ENCODE results near the gene PAMR1.
"Not testable (repeated sequence)": the region's sequence is repeated elsewhere in the genome, so short reads cannot be mapped to it uniquely, and the experiment has no call there.

The PAMR1 gene

DNA sequence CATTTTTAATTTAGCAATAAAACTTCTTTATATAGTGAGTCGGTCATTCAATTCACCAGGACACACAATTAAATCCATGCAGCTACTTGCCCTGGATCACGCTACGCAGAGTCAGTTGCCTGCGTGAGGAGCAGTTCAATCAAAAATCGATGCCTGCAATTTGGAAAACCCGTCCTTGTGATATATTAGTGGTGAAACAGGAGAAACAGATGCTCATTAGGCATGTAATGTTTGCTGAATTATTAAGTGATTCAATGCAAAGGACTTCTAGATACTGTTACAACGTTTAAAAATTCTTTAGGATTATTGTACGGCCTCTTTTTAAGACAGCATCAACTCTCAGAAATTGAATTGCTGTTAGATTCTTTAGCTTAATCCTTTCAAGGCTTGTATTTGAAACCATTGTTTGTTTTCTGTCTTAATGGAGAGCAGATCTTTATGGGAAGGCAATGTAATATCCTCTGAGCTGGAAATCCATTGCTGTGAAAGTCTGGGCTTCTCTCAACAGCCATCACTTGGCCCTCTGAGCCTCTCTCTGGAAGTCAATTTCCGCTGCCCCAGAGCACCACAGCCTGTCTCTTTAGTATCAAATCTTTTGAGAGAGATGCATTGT lies 20.1 kb upstream of the PAMR1 start:
- DNase-seq (ENCODE audit: low spot score), result no peak

DNA sequence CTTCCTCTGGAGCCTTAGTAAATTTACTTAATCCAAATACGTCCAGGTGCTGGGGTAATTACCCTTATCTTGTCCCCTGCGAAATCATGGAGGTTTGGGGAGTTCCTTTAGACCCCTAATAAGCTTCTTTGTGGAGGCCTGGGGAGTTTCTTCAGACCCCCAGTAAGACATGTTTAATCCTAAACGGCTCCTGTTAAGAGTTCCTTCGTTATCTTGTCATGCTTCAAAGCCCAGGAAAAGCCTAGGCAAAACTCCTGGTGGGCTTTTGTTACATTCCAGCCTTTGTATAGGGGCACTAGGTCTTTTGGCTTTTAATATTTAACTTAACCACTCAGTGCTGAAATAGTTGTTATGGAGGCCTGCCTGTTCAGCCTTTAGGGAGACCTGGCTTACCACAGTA lies 18.1 kb upstream of the PAMR1 start:
- no peak for DNase-seq (ENCODE audit: low spot score)

DNA sequence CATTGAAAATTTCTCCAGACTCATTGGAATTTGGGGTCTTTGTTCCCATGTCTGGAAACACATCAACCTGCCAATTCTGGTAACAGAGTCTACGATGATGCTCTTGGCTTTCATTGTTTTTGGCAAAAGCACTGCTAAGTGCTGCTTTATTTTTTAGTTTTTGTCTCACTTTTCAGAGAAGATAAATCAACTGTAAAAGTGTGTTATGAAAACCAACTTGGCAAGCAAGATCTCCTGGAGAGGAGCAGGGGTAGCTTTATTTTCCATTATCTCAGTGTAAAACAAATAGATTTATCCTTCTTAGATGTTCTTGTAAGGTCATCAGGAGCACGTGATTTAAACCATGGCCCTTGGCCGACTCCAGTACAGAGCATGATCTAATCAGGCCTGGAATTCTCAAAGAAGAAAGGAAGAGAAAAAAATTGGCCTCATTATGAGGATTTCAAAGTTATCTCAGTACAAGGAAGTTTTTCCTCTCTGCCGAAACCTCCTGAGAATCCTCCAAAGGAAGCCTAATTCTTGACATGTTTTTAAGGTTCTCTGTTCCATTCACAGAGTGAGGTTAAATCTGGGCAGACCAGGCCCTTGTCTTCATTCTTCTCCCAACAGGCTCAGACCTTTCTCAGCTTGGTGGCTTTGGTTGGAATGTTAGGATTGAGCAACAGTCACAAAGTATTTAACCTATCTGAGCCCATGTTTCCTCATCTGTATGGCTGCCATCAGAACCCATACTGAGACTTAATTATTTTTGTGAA lies 16.4 kb upstream of the PAMR1 start:
- DNase-seq (ENCODE audit: low spot score), result no peak

DNA sequence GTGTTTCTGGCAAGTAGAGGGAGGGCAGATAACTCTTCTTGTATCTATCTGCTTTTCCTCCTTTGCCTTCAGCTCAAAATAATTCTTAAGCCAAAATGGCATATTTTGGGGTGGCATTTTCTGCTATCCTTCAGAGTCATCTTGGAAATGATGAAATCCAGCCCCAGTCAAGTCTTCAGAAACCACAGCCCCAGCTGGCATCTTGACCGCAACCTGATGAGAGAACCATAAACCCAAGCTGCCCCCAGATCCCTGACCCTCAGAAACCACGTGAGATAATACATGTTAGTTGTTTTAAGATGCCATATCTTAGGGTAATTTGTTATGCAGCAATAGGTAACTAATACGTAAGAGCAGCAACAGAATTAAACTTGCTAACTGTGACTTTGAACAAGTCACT lies 15.1 kb upstream of the PAMR1 start:
- DNase-seq (ENCODE audit: low spot score), result no peak

DNA sequence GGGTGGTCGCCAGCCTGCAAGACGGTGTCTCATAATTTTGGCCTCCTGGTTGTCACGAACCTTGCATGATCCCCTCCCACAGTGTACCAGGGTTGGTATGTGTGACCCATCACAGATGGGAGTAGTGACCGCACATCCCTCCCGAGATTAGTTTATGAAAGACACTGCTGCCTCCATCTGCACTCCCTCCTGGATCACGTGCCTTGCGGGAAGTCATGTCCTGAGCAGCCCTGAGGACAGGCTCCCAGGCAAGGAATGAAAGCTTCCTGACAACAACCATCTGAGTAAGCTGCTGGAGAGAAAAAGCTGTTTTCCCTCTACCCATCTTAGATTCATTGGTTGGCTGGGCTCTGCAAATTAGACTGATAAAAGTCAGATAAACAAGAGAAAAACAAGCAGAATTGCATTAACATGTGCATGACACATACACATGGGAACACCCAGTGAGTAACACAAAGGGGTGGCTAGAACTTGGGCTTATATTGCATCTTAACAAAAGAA lies 14.4 kb upstream of the PAMR1 start:
- no peak for DNase-seq (ENCODE audit: low spot score)

DNA sequence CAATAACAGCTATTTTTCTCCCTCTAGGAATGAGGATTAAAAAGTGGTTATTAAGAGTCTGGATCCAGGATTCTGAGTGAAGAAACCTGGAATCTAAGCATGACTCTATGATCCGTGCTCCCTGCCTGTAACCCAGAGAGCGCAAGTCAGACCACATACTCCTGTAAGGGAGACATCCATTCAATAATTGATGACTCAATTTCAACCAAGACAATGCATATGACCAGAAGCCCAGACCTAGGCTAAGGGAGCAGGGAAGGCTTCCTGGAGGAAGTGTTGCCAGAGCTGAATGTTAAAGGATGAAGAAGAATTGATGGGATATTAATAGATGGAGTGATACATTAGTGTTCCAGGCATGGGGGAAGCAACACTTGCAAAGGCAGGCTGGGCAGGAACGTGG lies 13.8 kb upstream of the PAMR1 start:
- no peak for DNase-seq (ENCODE audit: low spot score)

DNA sequence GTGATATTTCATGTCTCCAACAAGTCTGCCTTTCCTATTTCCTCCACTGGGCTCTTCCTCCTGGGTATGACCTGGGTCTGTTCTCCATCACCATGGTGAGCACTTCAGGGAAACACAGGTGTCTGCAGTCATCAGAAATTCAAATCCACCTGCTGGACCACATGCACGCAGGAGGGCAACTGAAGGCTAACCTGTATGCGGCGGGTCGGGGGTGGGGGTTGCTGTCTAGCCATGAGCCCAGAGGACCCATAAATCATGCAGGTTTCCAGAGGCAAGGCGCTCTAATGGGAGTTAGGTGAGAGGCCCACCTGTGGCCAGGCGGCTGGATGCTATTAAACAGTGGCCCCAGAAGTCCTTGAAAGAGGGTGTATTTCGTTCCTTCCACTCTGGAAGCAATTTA lies 11.1 kb upstream of the PAMR1 start:
- no peak for DNase-seq (ENCODE audit: low spot score)

DNA sequence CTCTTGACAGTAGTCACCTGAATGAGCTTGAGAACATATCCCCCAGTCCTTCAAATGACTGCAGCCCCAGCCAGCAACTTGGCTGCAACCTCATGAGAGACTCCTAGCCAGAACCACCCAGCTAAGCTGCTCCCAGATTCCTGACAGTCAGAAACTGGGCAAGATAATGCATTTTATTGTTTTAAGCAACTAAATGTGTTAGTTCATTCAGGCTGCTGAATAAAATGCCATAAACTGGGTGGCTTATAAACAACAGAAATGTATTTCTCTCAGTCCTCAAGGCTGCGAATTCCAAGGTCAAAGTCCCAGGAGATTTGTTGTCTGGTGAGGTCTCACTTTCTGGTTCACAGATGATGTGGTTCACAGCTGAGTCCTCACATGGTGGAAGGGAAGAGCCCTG lies 5.8 kb upstream of the PAMR1 start:
- no peak for DNase-seq (ENCODE audit: low spot score)

DNA sequence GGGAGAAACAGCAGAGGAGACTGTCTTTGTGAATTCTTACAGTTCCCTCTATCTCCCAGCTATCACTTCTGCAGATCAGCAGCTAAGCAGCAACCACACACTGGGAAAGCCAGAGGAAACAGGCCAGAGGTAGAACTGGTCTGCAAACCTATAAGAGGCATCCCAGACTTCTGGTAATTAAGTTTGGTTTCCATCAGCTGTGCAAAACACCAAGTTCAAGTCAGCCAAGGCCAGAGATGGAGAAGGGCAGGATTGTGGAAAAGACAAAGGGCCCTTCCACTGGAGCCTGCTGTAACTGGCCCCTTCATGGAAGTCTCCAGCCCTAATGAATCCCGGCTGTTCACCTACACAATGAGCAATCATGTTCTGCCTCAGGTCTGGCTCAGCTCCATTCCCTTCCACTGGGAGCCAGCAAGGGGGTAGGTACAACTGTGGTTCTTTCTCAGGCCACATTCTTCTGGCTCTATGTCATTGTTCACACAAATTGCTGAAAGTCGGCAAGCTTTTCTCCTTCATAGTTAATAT lies 4.6 kb upstream of the PAMR1 start:
- DNase-seq (ENCODE audit: low spot score), result no peak

DNA sequence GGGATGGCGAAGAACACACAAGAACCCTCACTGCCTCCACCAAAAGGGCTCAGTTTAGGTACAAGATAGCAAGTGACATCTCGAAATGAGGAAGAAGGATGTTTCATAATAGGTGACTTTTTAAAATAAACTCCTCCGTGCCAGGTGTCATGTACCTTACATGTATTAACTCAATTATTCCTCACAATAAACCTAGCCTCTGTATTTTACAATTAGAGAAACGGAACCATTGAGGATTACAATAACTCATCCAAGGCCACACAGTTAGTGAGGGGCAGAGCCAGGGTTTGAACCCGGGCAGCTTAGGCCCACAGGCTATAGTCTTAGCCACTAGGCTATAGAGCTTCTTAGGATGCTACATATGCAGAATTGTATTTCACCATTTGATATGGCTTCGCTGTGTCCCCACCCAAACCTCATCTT lies 965 bp upstream of the PAMR1 start:
- DNase-seq (ENCODE audit: low spot score), result no peak

DNA sequence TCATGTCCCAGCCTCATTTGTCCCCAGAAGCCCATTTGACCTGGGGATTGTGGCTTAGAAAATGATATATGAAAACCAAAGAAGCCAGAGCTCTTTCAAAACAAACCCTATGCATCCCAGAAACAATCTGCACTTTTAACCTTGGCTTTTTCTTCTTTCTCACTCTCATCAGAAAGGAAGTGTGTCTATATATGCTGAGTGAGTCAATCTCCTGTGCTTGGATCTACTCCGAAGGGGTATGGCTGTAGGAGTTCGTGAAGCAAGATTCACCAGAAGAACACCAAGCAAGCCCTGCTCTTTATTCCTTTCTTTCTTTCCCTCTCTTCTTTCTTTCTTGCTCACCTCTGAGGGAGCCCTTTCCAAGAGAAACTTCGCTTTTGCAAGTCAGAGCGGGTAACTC lies 636 bp downstream of the PAMR1 start:
- no peak for DNase-seq (ENCODE audit: low spot score)

DNA sequence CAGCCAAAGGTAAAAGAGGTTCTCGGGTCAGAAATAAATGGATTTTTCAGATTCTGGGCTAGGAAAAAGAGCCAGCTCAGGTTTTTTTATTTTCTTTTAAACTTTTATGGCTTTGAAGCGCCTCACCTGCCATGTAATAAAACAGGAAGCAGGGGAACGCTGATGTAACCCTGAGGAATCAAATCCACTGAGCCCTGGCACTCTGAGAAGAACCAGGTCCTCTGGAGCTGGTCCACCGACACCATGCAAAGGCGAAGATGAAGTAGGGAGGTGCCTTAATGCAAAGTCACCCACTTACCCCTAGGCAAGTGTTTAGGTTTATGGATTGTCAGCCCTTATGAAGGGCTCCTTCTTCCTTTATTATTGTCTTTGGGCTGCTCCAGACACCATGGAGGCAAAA lies 1.6 kb downstream of the PAMR1 start:
- no peak for DNase-seq (ENCODE audit: low spot score)

DNA sequence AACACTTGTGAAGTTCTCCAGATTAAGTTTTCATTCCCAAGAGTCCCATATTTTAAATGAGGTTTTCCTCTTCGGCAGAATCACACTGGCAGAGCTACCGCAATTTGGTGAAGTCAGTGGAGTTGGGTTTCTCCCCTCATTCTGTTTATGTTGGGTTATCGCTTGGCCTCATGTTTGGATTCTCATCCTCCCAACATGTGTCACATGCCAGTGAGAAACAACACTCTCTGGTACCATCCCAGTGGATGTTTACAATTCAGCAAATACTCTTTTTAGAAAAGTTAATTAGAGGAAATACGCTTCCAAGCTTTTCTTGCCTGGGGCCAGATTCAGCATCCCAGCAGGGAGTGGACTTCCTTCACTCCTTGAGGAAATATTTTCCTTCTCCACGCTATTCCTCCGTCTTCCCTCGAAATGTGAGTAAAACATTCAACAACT lies 2.1 kb downstream of the PAMR1 start:
- no peak for DNase-seq (ENCODE audit: low spot score)

DNA sequence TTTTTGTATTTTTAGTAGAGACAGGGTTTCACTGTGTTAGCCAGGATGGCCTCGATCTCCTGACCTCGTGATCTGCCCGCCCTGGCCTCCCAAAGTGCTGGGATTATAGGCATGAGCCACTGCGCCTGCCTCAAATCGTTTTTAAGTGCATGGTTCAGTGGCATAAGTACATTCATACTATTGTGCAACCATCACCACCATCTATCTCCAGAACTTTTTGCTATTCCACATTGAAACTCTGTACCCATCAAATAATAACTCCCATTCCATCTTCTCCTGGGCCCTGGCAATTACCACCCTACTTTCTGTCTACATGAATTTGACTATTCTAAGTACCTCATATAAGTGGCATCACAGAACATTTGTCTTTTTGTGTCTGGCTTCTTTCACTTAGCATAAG lies 3.3 kb downstream of the PAMR1 start:
- not testable (repeated sequence) for DNase-seq (ENCODE audit: low spot score)

DNA sequence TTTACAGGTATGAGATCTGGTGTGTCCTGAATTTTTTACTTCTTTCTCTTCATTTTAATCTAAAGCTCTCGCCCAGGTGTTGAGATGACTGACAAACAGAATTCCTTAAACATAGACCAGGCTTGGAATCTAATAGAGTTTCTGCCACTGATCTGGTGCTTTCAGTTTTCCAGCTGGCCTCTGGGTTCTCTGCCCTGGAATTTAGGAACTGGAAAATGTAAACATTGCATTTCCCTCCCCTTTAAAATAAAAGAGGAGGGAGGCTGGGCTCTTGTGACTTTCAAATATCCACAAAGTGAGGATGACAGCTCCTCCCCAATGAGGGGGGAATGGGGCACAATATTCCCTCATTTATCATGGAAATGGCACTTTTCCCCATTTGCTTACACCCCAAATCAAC lies 5.0 kb downstream of the PAMR1 start:
- DNase-seq (ENCODE audit: low spot score), result no peak

DNA sequence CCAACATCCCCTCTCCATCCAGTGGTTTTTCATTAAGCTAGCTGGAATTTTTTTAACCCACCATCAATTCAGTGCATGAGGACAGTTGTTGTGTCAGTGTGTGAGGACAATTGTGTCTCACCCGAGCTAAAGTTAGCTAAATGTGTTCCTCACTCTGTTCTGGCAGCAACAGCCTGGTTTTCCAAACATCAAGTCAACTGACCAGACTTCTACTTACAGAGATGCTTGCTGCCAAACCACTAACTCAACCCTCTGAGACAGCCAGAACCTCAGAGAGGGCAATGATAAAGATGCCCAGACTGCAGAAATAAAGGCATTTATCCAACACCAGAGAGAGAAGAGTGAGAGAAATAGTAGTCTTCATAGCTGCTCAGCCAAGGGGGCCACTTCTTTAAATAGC lies 6.7 kb downstream of the PAMR1 start:
- DNase-seq (ENCODE audit: low spot score), result no peak

DNA sequence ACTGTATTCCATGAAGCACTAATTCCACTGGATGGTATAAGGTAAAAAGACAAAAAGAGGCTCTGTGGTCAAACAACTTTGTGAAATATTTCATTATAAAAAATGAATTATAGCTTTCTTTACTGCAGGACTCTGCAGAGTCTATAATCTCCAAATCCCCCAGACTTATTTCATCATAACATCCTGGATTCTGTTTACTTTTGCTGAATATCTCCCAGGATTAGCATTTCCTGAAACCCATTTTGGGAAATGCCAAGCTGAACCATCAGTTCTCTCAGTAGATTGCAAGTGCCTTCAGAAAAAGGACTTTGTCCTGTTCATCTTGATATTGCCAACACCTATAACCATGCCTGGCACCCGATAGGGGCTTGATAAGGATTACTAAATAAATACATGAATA lies 7.9 kb downstream of the PAMR1 start:
- DNase-seq (ENCODE audit: low spot score), result no peak

DNA sequence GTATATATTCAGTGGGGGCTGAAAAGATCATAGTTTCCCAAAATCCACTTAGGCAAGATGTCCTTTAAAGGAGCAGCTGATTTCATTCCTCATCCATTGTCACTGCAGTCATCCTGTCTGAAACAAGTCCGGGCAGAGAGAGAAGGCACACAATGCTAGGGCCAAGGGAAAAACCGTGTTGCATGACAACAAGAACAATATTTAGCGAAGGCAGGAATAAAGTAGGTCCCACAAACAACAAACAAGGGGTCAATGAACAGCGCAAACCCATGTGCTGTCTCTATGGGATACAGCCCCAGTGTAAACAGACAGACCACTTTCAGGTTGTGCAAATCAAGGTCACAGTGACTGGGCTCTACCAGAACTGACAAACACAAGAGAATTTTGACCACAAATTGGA lies 9.0 kb downstream of the PAMR1 start:
- no peak for DNase-seq (ENCODE audit: low spot score)

DNA sequence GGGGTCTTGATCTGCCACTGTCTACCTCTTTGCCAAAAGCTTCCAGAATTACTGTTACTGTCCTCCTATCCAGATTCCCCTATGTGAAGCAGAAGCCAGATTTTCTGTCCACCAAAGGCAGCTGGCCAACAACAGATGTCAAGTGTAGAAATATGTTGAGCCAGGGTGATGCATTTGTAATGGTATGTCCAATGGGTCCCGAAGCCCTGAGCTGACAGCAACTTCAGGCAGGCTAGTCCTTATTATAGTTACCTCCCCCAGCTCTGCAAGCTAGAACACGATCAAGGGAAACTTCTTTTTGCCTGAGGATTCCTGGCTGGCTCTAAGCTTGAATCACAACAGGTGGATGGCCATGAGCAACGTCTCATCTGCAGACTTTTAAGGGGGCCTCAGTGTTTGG lies 10.2 kb downstream of the PAMR1 start:
- DNase-seq (ENCODE audit: low spot score), result no peak

DNA sequence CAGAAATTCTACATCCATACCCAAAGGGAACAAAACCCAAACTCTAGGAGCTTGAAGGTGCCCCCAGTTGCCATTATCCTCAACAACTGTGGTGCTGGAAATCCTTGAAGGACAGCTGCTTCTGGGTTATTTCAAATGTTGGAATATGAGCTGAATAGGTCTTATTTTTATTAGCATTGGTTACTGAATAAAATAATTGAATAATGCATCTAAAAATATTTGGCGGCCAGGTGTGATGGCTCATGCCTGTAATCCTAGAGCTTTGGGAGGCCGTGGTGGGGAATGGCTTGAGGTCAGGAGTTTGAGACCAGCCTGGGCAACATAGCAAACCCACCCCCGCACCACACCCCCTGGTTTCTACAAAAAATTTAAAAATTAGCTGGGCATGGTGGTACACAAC lies 10.9 kb downstream of the PAMR1 start:
- no peak for DNase-seq (ENCODE audit: low spot score)

DNA sequence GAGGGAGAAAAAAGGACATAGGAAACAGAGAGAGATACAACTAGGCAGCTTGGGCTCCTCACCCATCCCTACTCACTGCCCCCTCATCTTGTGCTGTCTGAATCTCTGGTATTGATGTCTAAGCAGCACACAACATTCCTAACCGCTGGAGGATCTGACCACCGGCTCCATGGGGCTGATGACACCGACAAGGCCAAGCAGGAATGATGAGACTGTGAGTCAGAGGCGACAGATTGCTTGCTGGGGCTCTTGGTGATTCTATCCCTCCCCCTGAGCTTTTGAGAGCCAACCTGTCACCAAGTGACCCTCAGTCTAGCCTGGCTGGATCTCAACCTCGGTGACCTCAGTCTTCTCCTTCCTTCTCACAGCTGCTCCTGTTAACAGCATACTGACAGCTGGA lies 13.8 kb downstream of the PAMR1 start:
- DNase-seq (ENCODE audit: low spot score), result no peak

DNA sequence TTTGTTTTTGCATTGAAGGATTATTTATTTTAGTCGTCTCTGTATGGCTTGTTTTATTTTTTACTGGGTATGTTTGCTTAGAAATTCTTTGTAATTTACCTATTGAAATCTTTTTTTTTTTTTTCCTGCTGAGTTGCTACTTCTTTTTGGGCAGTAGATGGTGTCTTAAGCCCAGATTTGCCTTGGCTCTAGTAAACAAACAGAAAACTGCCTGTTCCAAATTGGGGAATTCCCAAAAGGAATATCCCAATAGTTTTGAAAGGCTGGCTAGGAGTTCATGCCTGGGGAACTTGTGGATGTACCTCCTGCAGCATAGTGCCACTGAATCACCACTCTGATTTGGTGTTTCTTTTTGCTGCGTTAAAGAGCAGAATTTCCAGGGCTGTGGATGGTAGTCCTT lies 17.7 kb downstream of the PAMR1 start:
- DNase-seq (ENCODE audit: low spot score), result no peak

DNA sequence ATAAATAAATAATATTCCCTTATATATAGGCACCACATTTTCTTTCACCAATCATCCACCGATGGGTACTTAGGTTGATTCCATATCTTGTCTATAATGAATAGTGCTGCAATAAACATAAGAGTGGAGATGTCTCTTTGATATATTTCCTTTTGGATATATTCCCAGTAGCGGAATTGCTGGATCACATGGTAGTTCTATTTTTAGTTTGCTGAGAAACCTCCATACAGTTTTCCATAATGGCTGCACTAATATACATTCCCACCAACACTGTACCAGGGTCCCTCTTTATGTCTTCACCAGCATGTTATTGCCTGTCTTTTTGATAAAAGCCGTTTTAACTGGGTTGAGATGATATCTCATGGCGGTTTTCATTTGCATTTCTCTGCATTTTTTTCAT lies 23.6 kb downstream of the PAMR1 start:
- DNase-seq (ENCODE audit: low spot score), result no peak

DNA sequence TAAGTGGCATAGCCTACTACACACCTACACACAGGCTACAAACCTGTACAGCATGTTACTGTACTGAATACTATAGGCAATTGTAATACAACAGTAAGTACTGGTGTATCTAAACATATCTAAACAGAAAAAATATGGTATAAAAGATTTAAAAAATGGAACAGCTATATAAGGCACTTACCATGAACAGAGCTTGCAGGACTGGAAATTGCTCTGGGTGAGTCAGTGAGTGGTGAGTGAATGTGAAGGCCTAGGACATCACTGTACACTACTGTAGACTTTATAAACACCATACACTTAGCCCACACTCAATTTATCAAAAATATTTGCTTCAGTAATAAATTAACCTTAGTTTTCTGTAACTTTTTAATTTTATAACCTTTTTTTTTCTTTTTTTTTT lies 24.7 kb downstream of the PAMR1 start:
- DNase-seq (ENCODE audit: low spot score), result no peak

Data from ecto neural progenitor cell (in vitro differentiated cells).